Neural progenitor cell (in vitro differentiated cells): ENCODE results near the gene DCTN2. TPM values are rescaled to one million over a fixed set of nuclear protein-coding genes. Genes with fewer than 3 reads are reported as not detected.

Source experiments
- DNase-seq: peaks from one replicate; pipeline ENCODE4 v3.0.0-alpha.2; 2016; ENCODE audit warnings: low spot score
- H2AFZ ChIP-seq: fragments of 200-600 bp; sonication (generic); replicated peaks from 2 replicates; pipeline ENCODE4 v1.6.1; 2016; ENCODE audit warnings: antibody characterized with exemption
- H3F3A ChIP-seq: fragments of 200-600 bp; sonication (generic); 2 replicates; pipeline ENCODE4 v1.6.1; 2016; ENCODE audit warnings: antibody characterized with exemption, low read depth
- H3K27ac ChIP-seq: fragments of 200-600 bp; sonication (generic); 2 replicates; pipeline ENCODE4 v1.5.1; 2016; ENCODE audit warnings: mild to moderate bottlenecking
- H3K27me3 ChIP-seq: fragments of 200-600 bp; sonication (generic); 2 replicates; pipeline ENCODE4 v1.6.1; 2016; ENCODE audit warnings: mild to moderate bottlenecking, moderate library complexity
- H3K36me3 ChIP-seq: fragments of 200-600 bp; sonication (generic); 2 replicates; pipeline ENCODE4 v1.5.1; 2016
- H3K4me1 ChIP-seq: fragments of 200-600 bp; sonication (generic); 2 replicates; pipeline ENCODE4 v1.6.1; 2016; ENCODE audit warnings: mixed run types
- H3K4me2 ChIP-seq: fragments of 200-600 bp; sonication (generic); 2 replicates; pipeline ENCODE4 v1.6.1; 2016
- H3K4me3 ChIP-seq: fragments of 200-600 bp; sonication (generic); 2 replicates; pipeline ENCODE4 v1.5.1; 2016
- H3K79me2 ChIP-seq: fragments of 200-600 bp; sonication (generic); 2 replicates; pipeline ENCODE4 v1.6.1; 2016; ENCODE audit warnings: low read depth
- H3K9ac ChIP-seq: fragments of 200-600 bp; sonication (generic); 2 replicates; pipeline ENCODE4 v1.6.1; 2016
- H3K9me3 ChIP-seq: fragments of 200-600 bp; sonication (generic); 2 replicates; pipeline ENCODE4 v1.5.1; 2016; ENCODE audit warnings: low read depth
- H4K20me1 ChIP-seq: fragments of 200-600 bp; sonication (generic); 2 replicates; pipeline ENCODE4 v1.6.1; 2016; ENCODE audit warnings: low read depth
- H3K27ac Mint-ChIP-seq: 3 replicates; pipeline ENCODE4 v1.8.0; 2021; ENCODE audit warnings: mixed read lengths
- H3K27me3 Mint-ChIP-seq: 2 replicates; pipeline ENCODE4 v1.8.0; 2022; ENCODE audit warnings: low read depth, mild to moderate bottlenecking, inconsistent platforms, moderate library complexity, mixed read lengths; ENCODE audit not compliant: insufficient read depth
- H3K36me3 Mint-ChIP-seq: 3 replicates; pipeline ENCODE4 v1.8.0; 2021; ENCODE audit warnings: mixed read lengths
- H3K4me1 Mint-ChIP-seq: 3 replicates; pipeline ENCODE4 v1.8.0; 2021; ENCODE audit warnings: mixed read lengths
- H3K4me3 Mint-ChIP-seq: 3 replicates; pipeline ENCODE4 v1.8.0; 2021; ENCODE audit warnings: mild to moderate bottlenecking, moderate library complexity, mixed read lengths
- H3K9me3 Mint-ChIP-seq: 3 replicates; pipeline ENCODE4 v1.8.0; 2020; ENCODE audit warnings: mixed read lengths
- CTCF ChIP-seq: fragments of 200-600 bp; sonication (generic); IDR thresholded peaks from 2 replicates; pipeline ENCODE4 v1.5.1; 2017; ENCODE audit warnings: antibody characterized with exemption, mild to moderate bottlenecking
- EZH2 ChIP-seq: fragments of 200-600 bp; sonication (generic); IDR thresholded peaks from 2 replicates; pipeline ENCODE4 v1.6.1; 2017; ENCODE audit warnings: antibody characterized with exemption, mild to moderate bottlenecking, moderate library complexity
- EZH2phosphoT487 ChIP-seq: fragments of 200-600 bp; sonication (generic); IDR thresholded peaks from 2 replicates; pipeline ENCODE4 v1.6.1; 2017; ENCODE audit warnings: antibody characterized with exemption
- total RNA-seq: library from RNA; depleted of rRNA; stranded (reverse); fragments of >200 nt; gene quantifications from 2 replicates; pipeline ENCODE4 v1.2.3, GENCODE V29; 2015; ENCODE audit warnings: low replicate concordance

Gene DCTN2
- total RNA-seq, 1 donor from 2014 or later, result 147 TPM

GRCh38 chr12:57528831-57529555, 18.0 kb downstream of the DCTN2 start:
- H3K79me2 ChIP-seq, result peaks cover 7% of the 10 kb centered on the region
- no peaks in the 10 kb centered on the region for H3K27me3 ChIP-seq
- H3K36me3 Mint-ChIP-seq, result peaks cover 30% of the 10 kb centered on the region
- H3K4me1 Mint-ChIP-seq, result peaks cover 21% of the 10 kb centered on the region
- H3K4me3 Mint-ChIP-seq, result no peak overlapping the region
- DNase-seq, result no peak
- no peaks in the 10 kb centered on the region for H3K9me3 ChIP-seq
- no peak overlapping the region for H3K27ac Mint-ChIP-seq
- H4K20me1 ChIP-seq, result peaks cover 20% of the 10 kb centered on the region
- H3F3A ChIP-seq, result peaks cover 26% of the 10 kb centered on the region
- H3K4me3 ChIP-seq, result no peak overlapping the region
- no peaks in the 10 kb centered on the region for H3K36me3 ChIP-seq
- no peak overlapping the region for H3K27ac ChIP-seq
- peaks cover 6% of the 10 kb centered on the region for H3K4me1 ChIP-seq
- no peak overlapping the region for H3K4me2 ChIP-seq
- TF ChIP-seq CTCF (no peak), EZH2phosphoT487 (no peak), EZH2 (no peak)
- H3K9ac ChIP-seq, result no peak overlapping the region
- peaks cover 2% of the 10 kb centered on the region for H3K27me3 Mint-ChIP-seq
- no peaks in the 10 kb centered on the region for H3K9me3 Mint-ChIP-seq
- no peak overlapping the region for H2AFZ ChIP-seq

GRCh38 chr12:57528176-57528575, 18.8 kb downstream of the DCTN2 start:
- peaks cover 13% of the 10 kb centered on the region for H3K79me2 ChIP-seq
- no peaks in the 10 kb centered on the region for H3K9me3 Mint-ChIP-seq
- H3K27ac Mint-ChIP-seq, result no peak overlapping the region
- peaks cover 3% of the 10 kb centered on the region for H3K27me3 Mint-ChIP-seq
- peaks cover 26% of the 10 kb centered on the region for H4K20me1 ChIP-seq
- H3K9me3 ChIP-seq, result no peaks in the 10 kb centered on the region
- H2AFZ ChIP-seq, result no peak overlapping the region
- no peak for DNase-seq
- H3K4me2 ChIP-seq, result no peak overlapping the region
- H3K36me3 ChIP-seq, result no peaks in the 10 kb centered on the region
- H3K27me3 ChIP-seq, result no peaks in the 10 kb centered on the region
- H3K4me3 Mint-ChIP-seq, result no peak overlapping the region
- no peak overlapping the region for H3K4me3 ChIP-seq
- peaks cover 30% of the 10 kb centered on the region for H3K36me3 Mint-ChIP-seq
- peaks cover 34% of the 10 kb centered on the region for H3F3A ChIP-seq
- no peak overlapping the region for H3K27ac ChIP-seq
- no peak for TF ChIP-seq CTCF
- no peak for TF ChIP-seq EZH2
- no peak for TF ChIP-seq EZH2phosphoT487
- H3K9ac ChIP-seq, result no peak overlapping the region
- peaks cover 29% of the 10 kb centered on the region for H3K4me1 Mint-ChIP-seq
- peaks cover 11% of the 10 kb centered on the region for H3K4me1 ChIP-seq

- TF ChIP-seq CTCF (no peak), EZH2 (no peak), EZH2phosphoT487 (no peak)
- Histone ChIP-seq H2AFZ (no peak overlapping the region), H4K20me1 (peaks cover 26% of the 10 kb centered on the region), H3K36me3 (no peaks in the 10 kb centered on the region), H3K4me1 (peaks cover 11% of the 10 kb centered on the region), H3K4me3 (no peak overlapping the region), H3K79me2 (peaks cover 13% of the 10 kb centered on the region), H3K9me3 (no peaks in the 10 kb centered on the region), H3F3A (peaks cover 39% of the 10 kb centered on the region), H3K4me2 (no peak overlapping the region), H3K27me3 (no peaks in the 10 kb centered on the region), H3K27ac (no peak overlapping the region), H3K9ac (no peak overlapping the region)
- H3K4me1 Mint-ChIP-seq, result peaks cover 31% of the 10 kb centered on the region
- H3K36me3 Mint-ChIP-seq, result peaks cover 21% of the 10 kb centered on the region
- H3K27ac Mint-ChIP-seq, result no peak overlapping the region
- DNase-seq, result no peak
- no peak overlapping the region for H3K4me3 Mint-ChIP-seq
- no peaks in the 10 kb centered on the region for H3K9me3 Mint-ChIP-seq
- H3K27me3 Mint-ChIP-seq, result peaks cover 3% of the 10 kb centered on the region
Measured at GRCh38 chr12:57527184-57527583, 19.8 kb downstream of the DCTN2 start.
